ENCODE measurements around the gene WDR6. TPM values are rescaled to one million over a fixed set of nuclear protein-coding genes. Genes with fewer than 3 reads are reported as not detected.

Gene WDR6
- total RNA-seq (100 to 1,000 TPM; 156 to 190 TPM), polyA plus RNA-seq (ENCODE audit: insufficient read length in 6 of 6) (100 to 1,000 TPM; 166 to 217 (median 187) TPM)
- long read RNA-seq, donor 1, full-length matches to known transcripts, result 19 of 585 reads
- long read RNA-seq, donor 1, partial matches to known transcripts, result 447 of 585 reads
- long read RNA-seq, donor 1, other reads (novel, unspliced or antisense), result 119 of 585 reads
- long read RNA-seq, donor 2, full-length matches to known transcripts, result 23 of 52 reads
- long read RNA-seq, donor 2, partial matches to known transcripts, result 21 of 52 reads
- long read RNA-seq, donor 2, other reads (novel, unspliced or antisense), result 8 of 52 reads
- long read RNA-seq, donor 3, full-length matches to known transcripts, result 21 of 50 reads
- long read RNA-seq, donor 3, partial matches to known transcripts, result 29 of 50 reads
- long read RNA-seq, donor 3, other reads (novel, unspliced or antisense), result 0 of 50 reads
- long read RNA-seq, donor 4, full-length matches to known transcripts, result 8 of 20 reads
- long read RNA-seq, donor 4, partial matches to known transcripts, result 6 of 20 reads
- long read RNA-seq, donor 4, other reads (novel, unspliced or antisense), result 6 of 20 reads
- long read RNA-seq, donor 5, full-length matches to known transcripts, result 24 of 167 reads
- long read RNA-seq, donor 5, partial matches to known transcripts, result 143 of 167 reads
- long read RNA-seq, donor 5, other reads (novel, unspliced or antisense), result 0 of 167 reads
- long read RNA-seq, donor 6, full-length matches to known transcripts, result 21 of 155 reads
- long read RNA-seq, donor 6, partial matches to known transcripts, result 134 of 155 reads
- long read RNA-seq, donor 6, other reads (novel, unspliced or antisense), result 0 of 155 reads
- long read RNA-seq, donor 7, full-length matches to known transcripts, result 17 of 24 reads
- long read RNA-seq, donor 7, partial matches to known transcripts, result 7 of 24 reads
- long read RNA-seq, donor 7, other reads (novel, unspliced or antisense), result 0 of 24 reads
- long read RNA-seq, donor 8, full-length matches to known transcripts, result 14 of 99 reads
- long read RNA-seq, donor 8, partial matches to known transcripts, result 85 of 99 reads
- long read RNA-seq, donor 8, other reads (novel, unspliced or antisense), result 0 of 99 reads
- long read RNA-seq, donor 9, result 0 reads
- long read RNA-seq, donor 10, partial matches to known transcripts, result 6 of 8 reads
- long read RNA-seq, donor 10, other reads (novel, unspliced or antisense), result 0 of 8 reads
- long read RNA-seq, donor 11, full-length matches to known transcripts, result 20 of 271 reads
- long read RNA-seq, donor 11, partial matches to known transcripts, result 251 of 271 reads
- long read RNA-seq, donor 11, other reads (novel, unspliced or antisense), result 0 of 271 reads
- long read RNA-seq, donor 12, full-length matches to known transcripts, result 13 of 410 reads
- long read RNA-seq, donor 12, partial matches to known transcripts, result 289 of 410 reads
- long read RNA-seq, donor 12, other reads (novel, unspliced or antisense), result 108 of 410 reads

GRCh38 chr3:49007068-49007770 is at the start of gene WDR6:
Gene WDR6, plus strand, starts transcription at chr3:49007391. Its CDS starts 41 bp downstream, at chr3:49007432.
- peak; percentile 92 to 99 (median 98) for DNase-seq
- Histone ChIP-seq H3K4me3 (peak within 1 kb of the TSS; percentile 66 to 98), H3K27ac (peak within 1 kb of the TSS; percentile 95 to 98), H3K4me1 (peaks cover 6 to 29% of the 10 kb centered on the region in 2 donors), H3K9me3 (no peaks in the 10 kb centered on the region), H3K27me3 (no peaks in the 10 kb centered on the region), H3K36me3 (peaks cover 0 to 12% of the 10 kb centered on the region in 2 donors)
- TF ChIP-seq CTCF (IDR thresholded peaks at IDR 0.05), result peak in 1 of 2 donors; percentile 11
- intact Hi-C loops (cut with DNase I), result no loop called here
- peak; percentile 93 for ATAC-seq

GRCh38 chr3:48960841-48961413 is 46.3 kb upstream of the WDR6 start:
- Histone ChIP-seq H3K9me3 (no peaks in the 10 kb centered on the region), H3K4me3 (no peak overlapping the region), H3K27me3 (no peaks in the 10 kb centered on the region), H3K4me1 (no peaks in the 10 kb centered on the region), H3K36me3 (peaks cover 0 to 62% of the 10 kb centered on the region in 2 donors), H3K27ac (no peak overlapping the region)
- DNase-seq, result no peak
- intact Hi-C loops (cut with DNase I), result no loop called here
- no peak for TF ChIP-seq CTCF (IDR thresholded peaks at IDR 0.05)
- ATAC-seq, result no peak

- Histone ChIP-seq H3K4me1 (no peaks in the 10 kb centered on the region), H3K27me3 (no peaks in the 10 kb centered on the region), H3K27ac (no peak overlapping the region), H3K9me3 (no peaks in the 10 kb centered on the region), H3K4me3 (no peak overlapping the region), H3K36me3 (peaks cover 0 to 76% of the 10 kb centered on the region in 2 donors)
- no peak for ATAC-seq
- TF ChIP-seq CTCF (IDR thresholded peaks at IDR 0.05), result no peak
- no peak for DNase-seq
- intact Hi-C loops (cut with DNase I), result no loop called here
Measured at GRCh38 chr3:48962340-48962739, 44.9 kb upstream of the WDR6 start.

- no peak for TF ChIP-seq CTCF (IDR thresholded peaks at IDR 0.05)
- Histone ChIP-seq H3K9me3 (no peaks in the 10 kb centered on the region), H3K36me3 (peaks cover 0 to 76% of the 10 kb centered on the region in 2 donors), H3K4me3 (no peak overlapping the region), H3K4me1 (no peaks in the 10 kb centered on the region), H3K27ac (no peak overlapping the region), H3K27me3 (no peaks in the 10 kb centered on the region)
- no peak for DNase-seq
- intact Hi-C loops (cut with DNase I), result no loop called here
- ATAC-seq, result no peak
Measured at GRCh38 chr3:48962939-48963338, 44.3 kb upstream of the WDR6 start.

Data from left lung (tissue), 14 donors.